NB4 (cell line): Measurements from ENCODE around the gene SAE1.

ENCODE experiments used
- DNase-seq: peaks from one replicate; pipeline ENCODE4 v3.0.0; 2010; ENCODE audit warnings: low read depth
- H3K4me3 ChIP-seq: one replicate; pipeline ENCODE4 v1.5.1; 2011; ENCODE audit warnings: mild to moderate bottlenecking, low read depth, low read length, moderate library complexity
- CTCF ChIP-seq: IDR thresholded peaks from one replicate; pipeline ENCODE4 v1.5.1; 2012; ENCODE audit warnings: low read depth, low read length
- MAX ChIP-seq: IDR thresholded peaks from 2 replicates; pipeline ENCODE4 v1.6.1; 2011; ENCODE audit warnings: low read depth, low read length
- MYC ChIP-seq: IDR thresholded peaks from 2 replicates; pipeline ENCODE4 v1.6.1; 2011; ENCODE audit warnings: low read depth, low read length
- POLR2A ChIP-seq: IDR thresholded peaks from 2 replicates; pipeline ENCODE4 v1.6.1; 2011; ENCODE audit warnings: mild to moderate bottlenecking; ENCODE audit not compliant: insufficient read length; ENCODE audit errors: extremely low read depth

The SAE1 gene

GRCh38 chr19:47144630-47145029 lies 14.0 kb downstream of the SAE1 start:
- TF ChIP-seq MAX (no peak), POLR2A (no peak), CTCF (no peak)
- no peak overlapping the region for H3K4me3 ChIP-seq
- DNase-seq: no peak

GRCh38 chr19:47145639-47146486 lies 15.2 kb downstream of the SAE1 start:
- TF ChIP-seq MYC (no peak), CTCF (no peak), MAX (no peak), POLR2A (no peak)
- H3K4me3 ChIP-seq: no peak overlapping the region

GRCh38 chr19:47146920-47147319 lies 16.3 kb downstream of the SAE1 start:
- DNase-seq: no peak
- no peak overlapping the region for H3K4me3 ChIP-seq
- TF ChIP-seq MAX (no peak), CTCF (no peak), MYC (no peak)

More at GRCh38 chr19:47145639-47146486, 15.2 kb downstream of the SAE1 start:
- no peak for DNase-seq

GRCh38 chr19:47151627-47152026 lies 21.0 kb downstream of the SAE1 start:
- DNase-seq: no peak
- H3K4me3 ChIP-seq: no peak overlapping the region
- TF ChIP-seq CTCF (no peak), MYC (no peak), MAX (no peak), POLR2A (no peak)

DNA sequence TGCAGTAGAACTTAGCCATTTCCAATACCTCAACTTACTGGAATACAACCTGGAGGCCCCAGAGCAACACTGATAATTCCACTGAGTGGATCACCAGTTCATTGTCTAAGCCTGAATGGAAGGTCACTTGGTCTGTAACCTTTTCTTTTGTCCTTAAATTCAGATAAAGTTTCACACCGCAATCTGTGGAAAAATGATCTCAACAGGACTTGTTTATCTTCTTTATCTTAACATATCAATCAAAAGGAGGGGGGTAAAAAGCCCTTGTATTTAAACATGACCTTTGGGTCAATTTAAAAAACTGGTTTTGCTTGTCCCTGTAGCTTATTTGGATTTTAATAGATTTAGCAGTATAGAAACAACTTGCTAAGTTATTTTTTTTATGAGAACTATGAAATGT lies 21.6 kb downstream of the SAE1 start:
- H3K4me3 ChIP-seq: no peak overlapping the region
- TF ChIP-seq MAX: no peak
- no peak for TF ChIP-seq POLR2A
- no peak for TF ChIP-seq MYC
- no peak for TF ChIP-seq CTCF
- no peak for DNase-seq
